ENCODE results near the gene DDX42.

GRCh38 chr17:63780507-63780906 is 6.5 kb downstream of the DDX42 start:
- TF ChIP-seq EZH2phosphoT487 (IDR thresholded peaks at IDR 0.05; ENCODE audit: low read length): no peak
- TF ChIP-seq, protein P1, sequence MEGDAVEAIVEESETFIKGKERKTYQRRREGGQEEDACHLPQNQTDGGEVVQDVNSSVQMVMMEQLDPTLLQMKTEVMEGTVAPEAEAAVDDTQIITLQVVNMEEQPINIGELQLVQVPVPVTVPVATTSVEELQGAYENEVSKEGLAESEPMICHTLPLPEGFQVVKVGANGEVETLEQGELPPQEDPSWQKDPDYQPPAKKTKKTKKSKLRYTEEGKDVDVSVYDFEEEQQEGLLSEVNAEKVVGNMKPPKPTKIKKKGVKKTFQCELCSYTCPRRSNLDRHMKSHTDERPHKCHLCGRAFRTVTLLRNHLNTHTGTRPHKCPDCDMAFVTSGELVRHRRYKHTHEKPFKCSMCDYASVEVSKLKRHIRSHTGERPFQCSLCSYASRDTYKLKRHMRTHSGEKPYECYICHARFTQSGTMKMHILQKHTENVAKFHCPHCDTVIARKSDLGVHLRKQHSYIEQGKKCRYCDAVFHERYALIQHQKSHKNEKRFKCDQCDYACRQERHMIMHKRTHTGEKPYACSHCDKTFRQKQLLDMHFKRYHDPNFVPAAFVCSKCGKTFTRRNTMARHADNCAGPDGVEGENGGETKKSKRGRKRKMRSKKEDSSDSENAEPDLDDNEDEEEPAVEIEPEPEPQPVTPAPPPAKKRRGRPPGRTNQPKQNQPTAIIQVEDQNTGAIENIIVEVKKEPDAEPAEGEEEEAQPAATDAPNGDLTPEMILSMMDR (IDR thresholded peaks at IDR 0.05; ENCODE audit: low read length): no peak
- TF ChIP-seq EZH2 (optimal IDR thresholded peaks at IDR 0.05; ENCODE audit: low read depth, low read length): no peak

Measured in MM.1S (cell line).